Aorta (tissue), 5 donors: Measurements from ENCODE around the gene PRDX3. TPM values are rescaled to one million over a fixed set of nuclear protein-coding genes. Genes with fewer than 3 reads are reported as not detected.

ENCODE experiments used
- ATAC-seq: fragments of 200-7000 bp; cut with Tn5 transposase; one replicate; pipeline ENCODE4 v1.9.1; 2022; ENCODE audit warnings: moderate library complexity; ENCODE audit not compliant: low FRiP score
- DNase-seq, 2 donors: peaks; one replicate each; pipeline ENCODE4 v3.0.0-alpha.2; 2020
- H3K27ac ChIP-seq, 2 donors: one replicate each; pipeline ENCODE4 v1.5.1; 2013; ENCODE audit warnings: low read length in 2 of 2, mild to moderate bottlenecking in 2 of 2, moderate library complexity in 2 of 2, control low read depth in 1 of 2, inconsistent platforms in 1 of 2, low read depth in 1 of 2
- H3K27me3 ChIP-seq, 2 donors: one replicate each; pipeline ENCODE4 v1.6.1; 2013; ENCODE audit warnings: control low read depth in 1 of 2, low read length in 1 of 2, mild to moderate bottlenecking in 1 of 2, moderate library complexity in 1 of 2; ENCODE audit not compliant: insufficient read depth in 2 of 2, control insufficient read depth in 1 of 2
- H3K36me3 ChIP-seq, 2 donors: one replicate each; pipeline ENCODE4 v1.6.1; 2013; ENCODE audit warnings: control low read depth in 1 of 2, low read length in 1 of 2, mild to moderate bottlenecking in 1 of 2; ENCODE audit not compliant: insufficient read depth in 2 of 2, control insufficient read depth in 1 of 2
- H3K4me1 ChIP-seq, 2 donors: one replicate each; pipeline ENCODE4 v1.6.1; 2013; ENCODE audit warnings: low read length in 2 of 2, control low read depth in 1 of 2, mild to moderate bottlenecking in 1 of 2, moderate library complexity in 1 of 2; ENCODE audit not compliant: insufficient read depth in 2 of 2, control insufficient read depth in 1 of 2
- H3K4me3 ChIP-seq, 2 donors: one replicate each; pipeline ENCODE4 v1.5.1; 2013; ENCODE audit warnings: low read length in 2 of 2, control low read depth in 1 of 2, mild to moderate bottlenecking in 1 of 2
- H3K9me3 ChIP-seq: one replicate; pipeline ENCODE4 v1.6.1; 2013; ENCODE audit warnings: mild to moderate bottlenecking, low read length; ENCODE audit not compliant: control insufficient read depth
- WGBS, 2 donors: extraction: QIAGEN DNeasy Blood & Tissue Kit; methylation state at CpG; one replicate each; pipeline ENCODE4 v1.1.7; 2013; 5-methylcytosine and 5-hydroxymethylcytosine counted together
- intact Hi-C, 2 donors: fragments of 100-400 bp; cut with DNase I; formaldehyde crosslinking; loops; one replicate each; pipeline versions ENCODE4 v1.14.2 to v1.15.0; 2022
- polyA plus RNA-seq, 2 donors: library from polyadenylated mRNA; stranded (reverse); fragments of 200-250 nt; gene quantifications; one replicate each; pipeline ENCODE4 v1.2.3, GENCODE V29; 2013
- total RNA-seq, 2 donors: library from RNA; stranded (reverse); fragmentation: NEBNext Ultra II Directional; extraction: Animal tissue kit (Norgen Biotek cat#: 25700); gene quantifications; one replicate each; pipeline ENCODE4 v1.2.1, GENCODE V29; 2021
- donor health status: healthy with polysubstance abuse.
- donor health status: Bipolar disorder and iron deficiency.
- donor health status: DM: no; HTN: no; CAD: no.
- donor health status: DM: no; HTN: no; CAD: no.
- donor health status: DM: yes; HTN: yes; CAD: no.

Gene PRDX3
- total and polyA plus RNA-seq, 4 donors: 76.3 to 158 (median 91.5) TPM

DNA sequence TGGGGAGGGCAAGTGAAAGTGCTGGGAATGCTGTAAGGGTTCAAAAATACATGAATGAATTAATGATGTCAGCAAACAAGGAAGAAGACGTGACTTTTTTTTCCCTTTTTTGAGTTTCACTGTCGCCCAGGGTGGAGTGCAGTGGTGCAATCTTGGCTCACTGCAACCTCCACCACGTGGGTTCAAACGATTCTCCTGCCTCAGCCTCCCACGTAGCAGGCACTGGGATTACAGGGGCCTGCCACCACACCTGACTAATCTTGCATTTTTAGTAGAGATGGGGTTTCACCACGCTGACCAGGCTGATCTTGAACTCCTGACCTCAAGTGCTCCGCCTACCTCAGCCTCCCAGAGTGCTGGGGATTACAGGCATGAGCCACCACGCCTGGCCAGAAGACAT lies 44.7 kb downstream of the PRDX3 start:
- intact Hi-C loops: no loop called here
- H3K27me3 ChIP-seq: no peaks in the 10 kb centered on the region
- ATAC-seq: no peak
- no peak overlapping the region for H3K27ac ChIP-seq
- WGBS, 2 donors: 92 to 93% methylated on average over 8 of the region's 8 CpGs
- no peak overlapping the region for H3K4me3 ChIP-seq
- H3K9me3 ChIP-seq: no peaks in the 10 kb centered on the region
- no peak for DNase-seq
- H3K36me3 ChIP-seq: peaks cover 3 to 5% of the 10 kb centered on the region in 2 donors
- H3K4me1 ChIP-seq: no peaks in the 10 kb centered on the region

- H3K4me3 ChIP-seq: no peak overlapping the region
- intact Hi-C loops: no loop called here
- no peaks in the 10 kb centered on the region for H3K4me1 ChIP-seq
- no peak overlapping the region for H3K27ac ChIP-seq
- H3K27me3 ChIP-seq: no peaks in the 10 kb centered on the region
- H3K36me3 ChIP-seq: peaks cover 3 to 5% of the 10 kb centered on the region in 2 donors
- ATAC-seq (no peak), DNase-seq (no peak)
- WGBS, 2 donors: 90 to 92% methylated on average over 14 of the region's 14 CpGs
- H3K9me3 ChIP-seq: no peaks in the 10 kb centered on the region
These were observed 45.9 kb downstream of the PRDX3 start for GRCh38 chr10:119132521-119133345.

DNA sequence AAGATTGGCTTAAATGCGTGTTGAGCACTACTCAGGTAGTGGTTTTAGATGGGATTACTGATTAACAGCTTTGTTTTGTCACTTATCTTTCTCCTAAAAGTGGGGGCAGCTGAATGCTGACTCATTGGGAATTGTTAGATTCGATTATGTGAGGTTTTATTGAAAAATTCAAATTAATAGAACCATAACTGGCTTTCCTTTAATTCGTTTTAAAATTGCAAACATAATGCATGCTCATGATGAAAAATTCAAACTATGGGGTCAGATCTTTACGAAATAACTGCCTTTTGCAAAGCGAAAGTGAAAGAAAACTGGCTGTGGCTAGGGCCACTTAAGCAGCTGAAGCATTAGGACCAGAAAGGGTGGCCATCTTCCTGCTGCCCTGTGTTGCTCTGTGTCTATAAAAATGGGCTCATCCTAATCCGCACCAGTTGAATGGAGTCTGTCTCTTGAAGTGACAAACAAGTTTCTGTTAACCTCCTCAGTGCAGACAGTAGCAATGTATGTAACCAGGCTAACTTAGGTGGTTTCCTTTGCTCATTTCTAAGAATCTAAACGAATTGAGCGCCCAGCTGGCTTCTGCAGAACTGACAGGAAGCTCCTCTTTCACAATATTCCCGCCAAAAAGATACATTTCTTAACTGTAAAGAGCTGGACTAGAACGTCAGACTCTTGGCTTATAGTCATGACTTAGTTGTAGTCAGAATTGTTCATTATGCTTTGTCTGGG lies 46.9 kb downstream of the PRDX3 start:
- Histone ChIP-seq H3K36me3 (peaks cover 3 to 5% of the 10 kb centered on the region in 2 donors), H3K4me3 (no peak overlapping the region), H3K27me3 (no peaks in the 10 kb centered on the region), H3K4me1 (no peaks in the 10 kb centered on the region), H3K9me3 (no peaks in the 10 kb centered on the region), H3K27ac (no peak overlapping the region)
- ATAC-seq: no peak
- intact Hi-C loops: no loop called here
- WGBS, 2 donors: 84 to 87% methylated on average over 10 of the region's 10 CpGs
- DNase-seq: no peak

DNA sequence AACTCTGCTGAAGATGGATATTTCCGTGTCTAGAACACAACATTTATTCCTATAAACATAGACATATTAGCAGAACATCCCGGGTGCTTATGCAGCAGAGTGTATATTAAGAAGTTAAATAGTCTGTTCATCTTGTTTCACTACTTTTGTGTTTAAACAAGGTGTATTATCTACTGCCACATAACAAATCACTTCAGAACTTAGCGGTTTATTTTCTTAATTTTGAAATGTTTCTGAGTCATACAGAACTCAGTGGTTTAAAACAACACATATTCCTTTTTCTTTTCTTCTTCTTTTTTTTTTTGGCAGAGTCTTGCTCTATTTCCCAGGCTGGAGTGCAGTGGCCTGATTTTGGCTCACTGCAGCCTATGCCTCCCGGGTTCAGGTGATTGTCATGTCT lies 48.9 kb downstream of the PRDX3 start:
- Histone ChIP-seq H3K27ac (no peak overlapping the region), H3K27me3 (no peaks in the 10 kb centered on the region), H3K4me1 (no peaks in the 10 kb centered on the region), H3K4me3 (no peak overlapping the region), H3K36me3 (peaks cover 0 to 5% of the 10 kb centered on the region in 2 donors), H3K9me3 (no peaks in the 10 kb centered on the region)
- DNase-seq (no peak), ATAC-seq (no peak)
- WGBS, 2 donors: 89 to 92% methylated on average over 4 of the region's 4 CpGs
- intact Hi-C loops: no loop called here

GRCh38 chr10:119125942-119126341 lies 52.7 kb downstream of the PRDX3 start:
- Histone ChIP-seq H3K27me3 (no peaks in the 10 kb centered on the region), H3K4me3 (no peak overlapping the region), H3K4me1 (no peaks in the 10 kb centered on the region), H3K36me3 (peaks cover 0 to 5% of the 10 kb centered on the region in 2 donors), H3K27ac (no peak overlapping the region), H3K9me3 (no peaks in the 10 kb centered on the region)
- ATAC-seq (no peak), DNase-seq (no peak)
- intact Hi-C loops: no loop called here
- 90 to 94% methylated on average over 2 of the region's 2 CpGs for WGBS, 2 donors

GRCh38 chr10:119120875-119121274 lies 57.7 kb downstream of the PRDX3 start:
- no peaks in the 10 kb centered on the region for H3K9me3 ChIP-seq
- H3K27ac ChIP-seq: no peak overlapping the region
- ATAC-seq: no peak

GRCh38 chr10:119120413-119120867 lies 58.2 kb downstream of the PRDX3 start:
- H3K4me1 ChIP-seq: no peaks in the 10 kb centered on the region
- intact Hi-C loops: no loop called here
- no peak overlapping the region for H3K27ac ChIP-seq
- ATAC-seq (no peak), DNase-seq (no peak)
- H3K4me3 ChIP-seq: no peak overlapping the region
- no peaks in the 10 kb centered on the region for H3K27me3 ChIP-seq
- WGBS, 2 donors: 85% methylated on average over 4 of the region's 4 CpGs
- H3K9me3 ChIP-seq: no peaks in the 10 kb centered on the region
- peaks cover 2% of the 10 kb centered on the region in 2 donors for H3K36me3 ChIP-seq

More at GRCh38 chr10:119120875-119121274, 57.7 kb downstream of the PRDX3 start:
- Histone ChIP-seq H3K4me3 (no peak overlapping the region), H3K27me3 (no peaks in the 10 kb centered on the region), H3K36me3 (peaks cover 2% of the 10 kb centered on the region in 2 donors), H3K4me1 (no peaks in the 10 kb centered on the region)
- 52 to 71% methylated on average over 2 of the region's 2 CpGs for WGBS, 2 donors
- intact Hi-C loops: no loop called here
- no peak for DNase-seq

DNA sequence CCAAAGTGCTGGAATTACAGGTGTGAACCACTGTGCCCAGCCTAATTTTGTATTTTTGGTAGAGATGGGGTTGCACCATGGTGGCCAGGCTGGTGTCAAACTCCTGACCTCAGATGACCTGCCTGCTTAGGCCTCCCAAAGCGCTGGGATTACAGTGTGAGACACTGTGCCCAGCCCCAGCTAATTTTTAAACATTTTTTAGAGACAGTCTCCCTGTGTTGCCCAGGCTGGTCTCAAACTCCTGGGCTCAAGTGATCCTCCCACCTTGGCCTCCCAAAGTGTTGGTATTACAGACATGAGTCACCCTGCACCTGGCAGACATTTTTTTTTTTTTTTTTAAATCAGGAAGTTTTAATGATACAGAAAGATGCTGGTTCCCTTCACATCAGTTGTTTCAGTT lies 59.2 kb downstream of the PRDX3 start:
- no peaks in the 10 kb centered on the region for H3K9me3 ChIP-seq
- H3K4me3 ChIP-seq: no peak overlapping the region
- no peaks in the 10 kb centered on the region for H3K27me3 ChIP-seq
- H3K27ac ChIP-seq: no peak overlapping the region
- no peaks in the 10 kb centered on the region for H3K4me1 ChIP-seq
- ATAC-seq (no peak), DNase-seq (no peak)
- H3K36me3 ChIP-seq: peaks cover 2 to 5% of the 10 kb centered on the region in 2 donors
- 95 to 96% methylated on average over 1 of the region's 1 CpG for WGBS, 2 donors
- intact Hi-C loops: no loop called here
